ENCODE results near the gene ESCO1.

- no peak for TF ChIP-seq POLR2A (IDR thresholded peaks at IDR 0.05; ENCODE audit: insufficient read depth in 1 of 2, low read depth in 2 of 2, low read length in 2 of 2)
- TF ChIP-seq EZH2 (conservative IDR thresholded peaks at IDR 0.05; ENCODE audit: low read depth, low read length), result no peak
- no peak for TF ChIP-seq AHR (CRISPR knock-in tag; IDR thresholded peaks at IDR 0.05)
Observed at GRCh38 chr18:21489919-21490495, 110.5 kb downstream of the ESCO1 start.
